C4-2B (cell line): ENCODE data around the gene ZMPSTE24.

Experiments
- H3K27ac ChIP-seq: fragments of 450-650 bp; 2 replicates; pipeline ENCODE4 v1.5.1; 2017
- ZFX ChIP-seq: fragments of 450-650 bp; IDR thresholded peaks from 2 replicates; pipeline ENCODE4 v1.6.1; 2017
- TF ChIP-seq, protein P1 (sequence below): fragments of 450-650 bp; conservative IDR thresholded peaks from 2 replicates; pipeline ENCODE4 v1.5.1; 2017; ENCODE audit warnings: mild to moderate bottlenecking

Gene ZMPSTE24

DNA sequence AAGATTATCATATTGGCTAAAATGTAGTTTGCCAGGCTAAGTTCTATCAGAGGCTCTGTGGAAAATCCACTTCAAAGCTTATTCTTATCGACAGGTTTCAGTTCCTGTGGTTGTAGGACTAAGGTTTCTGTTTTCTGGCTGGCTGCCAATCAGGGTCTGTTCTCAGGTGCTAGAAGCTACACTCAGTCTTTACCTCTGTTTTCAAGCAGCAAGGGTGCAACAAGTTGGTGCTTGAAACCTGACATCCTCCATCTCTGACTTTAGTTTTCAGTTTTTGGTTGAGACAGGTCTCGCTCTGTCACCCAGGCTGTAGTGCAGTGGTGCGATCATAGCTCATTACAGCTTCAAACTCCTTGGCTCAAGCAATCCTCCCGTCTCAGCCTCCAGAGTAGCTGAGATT, 25.6 kb upstream of the ZMPSTE24 start:
- H3K27ac ChIP-seq, result no peak overlapping the region
- TF ChIP-seq ZFX, result no peak
- TF ChIP-seq, protein P1, sequence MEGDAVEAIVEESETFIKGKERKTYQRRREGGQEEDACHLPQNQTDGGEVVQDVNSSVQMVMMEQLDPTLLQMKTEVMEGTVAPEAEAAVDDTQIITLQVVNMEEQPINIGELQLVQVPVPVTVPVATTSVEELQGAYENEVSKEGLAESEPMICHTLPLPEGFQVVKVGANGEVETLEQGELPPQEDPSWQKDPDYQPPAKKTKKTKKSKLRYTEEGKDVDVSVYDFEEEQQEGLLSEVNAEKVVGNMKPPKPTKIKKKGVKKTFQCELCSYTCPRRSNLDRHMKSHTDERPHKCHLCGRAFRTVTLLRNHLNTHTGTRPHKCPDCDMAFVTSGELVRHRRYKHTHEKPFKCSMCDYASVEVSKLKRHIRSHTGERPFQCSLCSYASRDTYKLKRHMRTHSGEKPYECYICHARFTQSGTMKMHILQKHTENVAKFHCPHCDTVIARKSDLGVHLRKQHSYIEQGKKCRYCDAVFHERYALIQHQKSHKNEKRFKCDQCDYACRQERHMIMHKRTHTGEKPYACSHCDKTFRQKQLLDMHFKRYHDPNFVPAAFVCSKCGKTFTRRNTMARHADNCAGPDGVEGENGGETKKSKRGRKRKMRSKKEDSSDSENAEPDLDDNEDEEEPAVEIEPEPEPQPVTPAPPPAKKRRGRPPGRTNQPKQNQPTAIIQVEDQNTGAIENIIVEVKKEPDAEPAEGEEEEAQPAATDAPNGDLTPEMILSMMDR, result no peak

- no peak overlapping the region for H3K27ac ChIP-seq
Observed at GRCh38 chr1:40239626-40240025, 18.4 kb upstream of the ZMPSTE24 start.

GRCh38 chr1:40240390-40240789, 17.6 kb upstream of the ZMPSTE24 start:
- no peak overlapping the region for H3K27ac ChIP-seq
- TF ChIP-seq, protein P1, result no peak
- TF ChIP-seq ZFX, result no peak

More at GRCh38 chr1:40239626-40240025, 18.4 kb upstream of the ZMPSTE24 start:
- TF ChIP-seq, protein P1, result no peak
- no peak for TF ChIP-seq ZFX

- TF ChIP-seq, protein P1, result no peak
- no peak overlapping the region for H3K27ac ChIP-seq
Observed at GRCh38 chr1:40241362-40241761, 16.7 kb upstream of the ZMPSTE24 start.

- no peak for TF ChIP-seq ZFX
- TF ChIP-seq, protein P1, result no peak
- H3K27ac ChIP-seq, result no peak overlapping the region
Observed at GRCh38 chr1:40243351-40243750, 14.7 kb upstream of the ZMPSTE24 start.

GRCh38 chr1:40244138-40244744, 13.8 kb upstream of the ZMPSTE24 start:
- H3K27ac ChIP-seq, result no peak overlapping the region
- TF ChIP-seq, protein P1, result no peak
- no peak for TF ChIP-seq ZFX

GRCh38 chr1:40245686-40246085, 12.3 kb upstream of the ZMPSTE24 start:
- H3K27ac ChIP-seq, result no peak overlapping the region
- TF ChIP-seq ZFX, result no peak
- TF ChIP-seq, protein P1, result no peak
